ENCODE measurements around the gene GRIN2A. TPM values are rescaled to one million over a fixed set of nuclear protein-coding genes. Genes with fewer than 3 reads are reported as not detected.

Gene GRIN2A
- total and polyA plus RNA-seq, 2 experiments from 2014 or later: 0.05 to 1.6 TPM

DNA sequence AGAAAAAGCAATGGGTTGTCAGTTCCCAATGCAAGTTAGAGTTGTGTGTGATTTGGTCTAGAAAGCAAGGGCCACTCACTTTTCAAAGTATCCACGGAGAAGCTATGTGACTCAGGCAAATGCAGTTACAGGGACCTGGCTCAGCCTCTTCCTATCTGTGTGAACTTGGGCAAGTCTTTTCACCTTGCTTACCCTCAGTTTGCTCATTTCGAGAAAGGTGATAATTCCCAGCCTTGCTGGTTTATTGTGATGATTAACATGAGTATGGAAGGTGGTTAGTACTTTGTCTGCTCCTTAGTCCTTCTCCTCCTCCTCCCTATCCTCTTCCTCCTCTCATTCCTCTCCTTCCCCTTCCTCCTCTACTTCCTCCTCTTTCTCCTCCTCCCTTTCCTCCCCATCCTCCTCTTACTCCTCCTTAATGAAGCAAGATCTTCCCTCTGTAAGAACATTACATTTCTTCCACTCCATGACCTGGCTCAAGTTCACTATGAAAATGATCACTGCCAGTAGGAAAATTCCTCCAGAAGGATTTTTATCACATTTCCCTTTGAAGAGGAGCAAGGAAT is 204.0 kb downstream of the GRIN2A start:
- DNase-seq (ENCODE audit: low spot score): no peak
- no peak for TF ChIP-seq EZH2phosphoT487 (IDR thresholded peaks at IDR 0.05; ENCODE audit: low read depth, severe bottlenecking, unreplicated experiment)
- TF ChIP-seq, protein P1, sequence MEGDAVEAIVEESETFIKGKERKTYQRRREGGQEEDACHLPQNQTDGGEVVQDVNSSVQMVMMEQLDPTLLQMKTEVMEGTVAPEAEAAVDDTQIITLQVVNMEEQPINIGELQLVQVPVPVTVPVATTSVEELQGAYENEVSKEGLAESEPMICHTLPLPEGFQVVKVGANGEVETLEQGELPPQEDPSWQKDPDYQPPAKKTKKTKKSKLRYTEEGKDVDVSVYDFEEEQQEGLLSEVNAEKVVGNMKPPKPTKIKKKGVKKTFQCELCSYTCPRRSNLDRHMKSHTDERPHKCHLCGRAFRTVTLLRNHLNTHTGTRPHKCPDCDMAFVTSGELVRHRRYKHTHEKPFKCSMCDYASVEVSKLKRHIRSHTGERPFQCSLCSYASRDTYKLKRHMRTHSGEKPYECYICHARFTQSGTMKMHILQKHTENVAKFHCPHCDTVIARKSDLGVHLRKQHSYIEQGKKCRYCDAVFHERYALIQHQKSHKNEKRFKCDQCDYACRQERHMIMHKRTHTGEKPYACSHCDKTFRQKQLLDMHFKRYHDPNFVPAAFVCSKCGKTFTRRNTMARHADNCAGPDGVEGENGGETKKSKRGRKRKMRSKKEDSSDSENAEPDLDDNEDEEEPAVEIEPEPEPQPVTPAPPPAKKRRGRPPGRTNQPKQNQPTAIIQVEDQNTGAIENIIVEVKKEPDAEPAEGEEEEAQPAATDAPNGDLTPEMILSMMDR (IDR thresholded peaks at IDR 0.05; ENCODE audit: poor library complexity): no peak
- no peak for TF ChIP-seq EZH2 (IDR thresholded peaks at IDR 0.05; ENCODE audit: borderline replicate concordance)
- Histone ChIP-seq H3K79me2 (no peaks in the 10 kb centered on the region), H4K20me1 (ENCODE audit: insufficient read depth, poor library complexity, severe bottlenecking) (no peaks in the 10 kb centered on the region), H3K9me2 (replicated peaks; ENCODE audit: insufficient read depth) (no peaks in the 10 kb centered on the region), H2AFZ (no peak overlapping the region), H3K27me3 (no peaks in the 10 kb centered on the region), H3K27ac (no peak overlapping the region), H3K4me1 (ENCODE audit: insufficient read depth) (no peaks in the 10 kb centered on the region), H3K36me3 (replicated peaks; ENCODE audit: insufficient read depth, low read depth) (no peaks in the 10 kb centered on the region), H3K4me2 (no peak overlapping the region), H3K9me3 (ENCODE audit: low read depth) (no peaks in the 10 kb centered on the region), H3K4me3 (no peak overlapping the region)
- WGBS (ENCODE audit: low lambda C conversion rate, missing lambda C conversion rate): 78% methylated on average over 2 of the region's 2 CpGs

DNA sequence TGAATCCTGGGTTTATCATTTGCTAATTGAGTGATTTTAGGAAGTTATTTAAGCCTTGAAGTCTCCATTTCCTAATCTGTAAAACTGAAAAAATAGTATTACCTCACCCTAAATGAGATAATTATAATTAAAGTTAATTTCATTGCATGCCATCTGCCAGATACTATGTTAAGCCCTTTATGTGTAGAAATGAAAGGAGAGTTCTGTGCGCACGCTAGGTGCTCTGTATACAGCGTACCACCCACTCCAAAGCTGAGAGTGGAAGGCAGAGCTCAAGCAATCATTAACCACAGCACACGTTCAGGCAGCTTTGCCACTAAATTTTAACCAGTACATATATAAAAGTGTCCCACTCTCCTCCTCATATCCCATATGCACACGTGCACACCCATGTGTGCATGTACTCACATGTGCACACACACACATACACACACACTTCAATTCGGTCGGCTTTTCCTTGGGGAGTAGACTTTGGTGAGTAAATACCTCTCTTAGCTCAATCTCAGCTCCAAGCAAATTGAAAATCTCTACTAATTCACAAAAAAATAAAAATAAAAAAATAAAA is 204.8 kb downstream of the GRIN2A start:
- H3K9me2 ChIP-seq (replicated peaks; ENCODE audit: insufficient read depth): no peaks in the 10 kb centered on the region
- H4K20me1 ChIP-seq (ENCODE audit: insufficient read depth, poor library complexity, severe bottlenecking): no peaks in the 10 kb centered on the region
- H3K9me3 ChIP-seq (ENCODE audit: low read depth): no peaks in the 10 kb centered on the region
- H3K4me1 ChIP-seq (ENCODE audit: insufficient read depth): no peaks in the 10 kb centered on the region
- no peak overlapping the region for H3K27ac ChIP-seq
- no peaks in the 10 kb centered on the region for H3K27me3 ChIP-seq
- H3K4me2 ChIP-seq: peak overlapping the region; percentile 28
- 70% methylated on average over 7 of the region's 7 CpGs for WGBS (ENCODE audit: low lambda C conversion rate, missing lambda C conversion rate)
- DNase-seq (ENCODE audit: low spot score): peak; percentile 19
- TF ChIP-seq EZH2phosphoT487 (IDR thresholded peaks at IDR 0.05; ENCODE audit: low read depth, severe bottlenecking, unreplicated experiment) (no peak), EZH2 (IDR thresholded peaks at IDR 0.05; ENCODE audit: borderline replicate concordance) (no peak)
- TF ChIP-seq, protein P1 (IDR thresholded peaks at IDR 0.05; ENCODE audit: poor library complexity): no peak
- no peaks in the 10 kb centered on the region for H3K36me3 ChIP-seq (replicated peaks; ENCODE audit: insufficient read depth, low read depth)
- H3K79me2 ChIP-seq: no peaks in the 10 kb centered on the region
- no peak overlapping the region for H2AFZ ChIP-seq
- H3K4me3 ChIP-seq: no peak overlapping the region

DNA sequence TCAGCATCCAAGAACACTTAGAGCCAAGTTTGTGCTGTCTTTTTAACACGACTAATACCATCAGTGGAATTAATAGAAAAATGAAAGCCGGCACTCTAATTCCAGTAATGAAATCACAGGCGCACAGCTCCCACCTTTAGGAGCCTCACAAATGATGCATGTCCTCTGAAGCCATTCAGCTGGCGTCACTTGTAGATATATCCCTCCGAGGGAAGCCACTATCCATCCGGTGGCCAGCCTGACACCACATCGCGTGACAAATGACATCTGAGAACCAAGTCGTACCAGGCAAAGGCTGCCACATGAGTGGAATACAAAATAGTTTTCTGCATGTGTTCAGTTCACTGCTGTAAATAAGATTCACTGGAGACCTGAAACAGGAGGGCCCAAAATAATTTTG is 205.6 kb downstream of the GRIN2A start:
- no peak overlapping the region for H3K4me2 ChIP-seq
- no peak overlapping the region for H3K27ac ChIP-seq
- 91% methylated on average over 9 of the region's 9 CpGs for WGBS (ENCODE audit: low lambda C conversion rate, missing lambda C conversion rate)
- no peaks in the 10 kb centered on the region for H3K4me1 ChIP-seq (ENCODE audit: insufficient read depth)
- H3K4me3 ChIP-seq: no peak overlapping the region
- H3K36me3 ChIP-seq (replicated peaks; ENCODE audit: insufficient read depth, low read depth): no peaks in the 10 kb centered on the region
- H2AFZ ChIP-seq: no peak overlapping the region
- no peaks in the 10 kb centered on the region for H3K79me2 ChIP-seq
- no peak for DNase-seq (ENCODE audit: low spot score)
- no peaks in the 10 kb centered on the region for H4K20me1 ChIP-seq (ENCODE audit: insufficient read depth, poor library complexity, severe bottlenecking)
- no peaks in the 10 kb centered on the region for H3K9me3 ChIP-seq (ENCODE audit: low read depth)
- TF ChIP-seq, protein P1 (IDR thresholded peaks at IDR 0.05; ENCODE audit: poor library complexity): no peak
- TF ChIP-seq EZH2 (IDR thresholded peaks at IDR 0.05; ENCODE audit: borderline replicate concordance) (no peak), EZH2phosphoT487 (IDR thresholded peaks at IDR 0.05; ENCODE audit: low read depth, severe bottlenecking, unreplicated experiment) (no peak)
- no peaks in the 10 kb centered on the region for H3K27me3 ChIP-seq
- H3K9me2 ChIP-seq (replicated peaks; ENCODE audit: insufficient read depth): no peaks in the 10 kb centered on the region

All from hepatocyte (in vitro differentiated cells).